ENCODE data around the gene PRSS2. TPM values are rescaled to one million over a fixed set of nuclear protein-coding genes. Genes with fewer than 3 reads are reported as not detected.

PRSS2 gene
- not detected for total RNA-seq

DNA sequence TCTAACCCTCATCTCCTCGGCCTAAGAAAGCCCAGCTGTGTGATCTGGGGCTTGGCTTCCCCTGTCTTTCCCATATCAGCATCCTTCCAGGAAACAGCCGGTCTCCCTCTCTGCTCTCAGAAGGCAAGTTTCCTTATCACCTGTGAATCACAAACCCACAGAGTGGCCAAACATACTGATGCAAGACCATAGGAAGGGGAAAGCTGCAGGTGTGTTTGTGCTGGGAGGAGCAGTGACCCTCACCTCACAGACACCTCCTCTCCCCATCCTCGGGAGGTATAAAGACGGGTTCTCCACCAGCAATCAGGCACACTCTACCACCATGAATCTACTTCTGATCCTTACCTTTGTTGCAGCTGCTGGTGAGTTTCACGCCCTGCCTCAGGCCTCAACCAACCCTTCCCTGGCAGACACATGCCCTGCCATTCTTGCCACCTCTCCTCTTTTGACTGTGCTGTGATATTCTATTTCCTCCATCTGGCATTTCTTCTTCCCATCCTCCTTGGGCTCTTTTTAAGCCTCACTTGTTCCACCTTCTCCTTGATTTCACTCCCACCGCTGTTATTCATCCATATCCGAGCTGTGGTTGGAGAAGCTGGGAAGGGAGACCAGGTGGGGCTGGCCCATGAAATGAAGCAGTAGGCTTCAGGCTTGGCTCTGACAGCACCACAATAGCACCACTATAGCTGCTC lies at the start of gene PRSS2:
Gene PRSS2 (plus strand): TSS at position 310 of the 692 bp plus-strand sequence. CDS start 13 bp downstream, at position 323.
- Histone ChIP-seq H3K4me3 (no peak within 1 kb of the TSS), H3K4me1 (no peaks in the 10 kb centered on the region), H3K9me3 (no peaks in the 10 kb centered on the region), H3K36me3 (no peaks in the 10 kb centered on the region), H3K27me3 (no peaks in the 10 kb centered on the region), H3K27ac (no peak within 1 kb of the TSS)
- no peak for TF ChIP-seq POLR2A (IDR thresholded peaks at IDR 0.05)
- TF ChIP-seq CTCF (IDR thresholded peaks at IDR 0.05) = no peak
- intact Hi-C loops (cut with DNase I; ENCODE audit: low total_unique reads) = no loop called here
- DNase-seq = no peak

DNA sequence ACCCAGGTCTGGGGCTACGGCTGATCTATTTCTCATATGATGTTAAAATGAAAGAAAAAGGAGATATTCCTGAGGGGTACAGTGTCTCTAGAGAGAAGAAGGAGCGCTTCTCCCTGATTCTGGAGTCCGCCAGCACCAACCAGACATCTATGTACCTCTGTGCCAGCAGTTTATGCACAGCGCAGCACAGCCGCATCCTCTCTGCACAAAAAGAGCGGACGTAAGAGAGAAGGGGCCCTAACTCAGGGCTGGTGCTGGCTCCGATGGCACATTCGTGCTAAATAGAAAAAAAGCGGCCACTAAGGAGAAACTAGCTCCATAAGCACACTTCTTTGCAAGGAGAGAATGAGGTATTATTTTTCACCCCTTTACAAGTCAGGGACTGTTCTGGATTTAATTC lies 49.8 kb upstream of the PRSS2 start:
- Histone ChIP-seq H3K27ac (no peak overlapping the region), H3K9me3 (no peaks in the 10 kb centered on the region), H3K4me3 (no peak overlapping the region)

DNA sequence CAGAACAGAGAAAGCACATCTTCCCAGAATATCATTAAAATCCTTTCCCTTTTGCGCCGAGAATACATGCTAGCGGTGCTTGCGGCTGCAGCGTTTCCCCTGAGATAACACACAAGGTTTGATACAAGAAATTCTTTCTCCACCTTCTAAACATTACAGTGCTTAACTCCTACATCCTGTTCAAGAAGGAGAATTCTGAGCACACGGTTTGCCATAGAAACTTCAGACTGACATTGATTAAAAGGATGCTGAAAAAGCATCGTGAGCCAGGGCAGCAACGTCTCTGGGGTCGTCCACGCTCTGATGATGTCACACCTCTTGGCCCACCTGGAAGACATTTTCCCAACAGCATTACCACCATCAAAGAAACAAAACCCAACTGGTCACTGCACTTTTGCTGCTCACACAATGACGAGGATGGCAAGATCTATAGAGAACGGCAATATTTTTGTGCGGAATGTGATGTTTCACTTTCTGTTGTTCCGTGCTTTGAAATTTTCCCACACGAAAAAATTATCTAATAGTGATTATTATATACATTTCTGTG lies 48.4 kb upstream of the PRSS2 start:
- Histone ChIP-seq H3K27me3 (no peaks in the 10 kb centered on the region), H3K4me3 (no peak overlapping the region), H3K4me1 (no peaks in the 10 kb centered on the region), H3K27ac (no peak overlapping the region), H3K36me3 (no peaks in the 10 kb centered on the region), H3K9me3 (no peaks in the 10 kb centered on the region)
- intact Hi-C loops (cut with DNase I; ENCODE audit: low total_unique reads) = no loop called here
- TF ChIP-seq CTCF (IDR thresholded peaks at IDR 0.05) (no peak), POLR2A (IDR thresholded peaks at IDR 0.05) (no peak)
- no peak for DNase-seq

More for the DNA sequence above, 49.8 kb upstream of the PRSS2 start:
- Histone ChIP-seq H3K36me3 (no peaks in the 10 kb centered on the region), H3K27me3 (no peaks in the 10 kb centered on the region), H3K4me1 (no peaks in the 10 kb centered on the region)
- intact Hi-C loops (cut with DNase I; ENCODE audit: low total_unique reads) = no loop called here
- TF ChIP-seq CTCF (IDR thresholded peaks at IDR 0.05) = no peak
- TF ChIP-seq POLR2A (IDR thresholded peaks at IDR 0.05) = no peak
- no peak for DNase-seq

- Histone ChIP-seq H3K4me1 (no peaks in the 10 kb centered on the region), H3K27me3 (no peaks in the 10 kb centered on the region), H3K36me3 (no peaks in the 10 kb centered on the region), H3K27ac (no peak overlapping the region), H3K4me3 (no peak overlapping the region), H3K9me3 (no peaks in the 10 kb centered on the region)
- no peak for TF ChIP-seq CTCF (IDR thresholded peaks at IDR 0.05)
- no peak for TF ChIP-seq POLR2A (IDR thresholded peaks at IDR 0.05)
- no peak for DNase-seq
- intact Hi-C loops (cut with DNase I; ENCODE audit: low total_unique reads) = no loop called here
Measured at GRCh38 chr7:142733271-142733670, 37.5 kb upstream of the PRSS2 start.

DNA sequence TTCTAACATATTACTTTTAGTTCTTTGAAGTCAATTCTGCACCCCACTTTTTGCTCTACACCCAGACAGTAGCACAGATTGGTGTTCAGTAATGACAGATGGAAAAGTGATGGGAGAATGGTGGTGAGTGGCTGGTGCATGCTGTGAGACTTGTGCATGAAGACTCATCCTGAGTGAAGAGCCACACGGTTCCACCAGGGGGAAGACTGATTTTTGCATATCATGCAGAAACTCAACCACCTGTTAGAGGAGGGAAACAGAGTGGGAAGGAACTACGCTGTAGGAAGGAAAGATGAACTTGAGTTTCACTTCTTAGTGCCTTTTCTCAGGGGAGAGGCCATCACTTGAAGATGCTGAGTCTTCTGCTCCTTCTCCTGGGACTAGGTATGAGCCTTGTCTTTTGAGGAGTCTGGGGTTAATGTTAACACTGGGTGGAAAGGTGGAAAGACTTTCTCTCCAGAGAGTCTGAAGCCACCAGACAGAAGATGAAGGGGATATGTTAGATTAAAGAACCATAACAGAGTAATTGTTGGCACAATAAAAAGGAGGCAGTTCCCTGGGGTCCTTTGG lies 30.8 kb upstream of the PRSS2 start:
- no peak for DNase-seq
- Histone ChIP-seq H3K27ac (no peak overlapping the region), H3K4me1 (no peaks in the 10 kb centered on the region), H3K27me3 (no peaks in the 10 kb centered on the region), H3K36me3 (no peaks in the 10 kb centered on the region), H3K4me3 (no peak overlapping the region), H3K9me3 (no peaks in the 10 kb centered on the region)
- intact Hi-C loops (cut with DNase I; ENCODE audit: low total_unique reads) = no loop called here
- no peak for TF ChIP-seq CTCF (IDR thresholded peaks at IDR 0.05)
- no peak for TF ChIP-seq POLR2A (IDR thresholded peaks at IDR 0.05)

Data from uterus (tissue), 4 donors.